Neural progenitor cell (in vitro differentiated cells): ENCODE data around the gene SPOCK1.

ENCODE experiments used
- CTCF ChIP-seq: fragments of 200-600 bp; sonication (generic); IDR thresholded peaks from 2 replicates; pipeline ENCODE4 v1.5.1; 2017; ENCODE audit warnings: antibody characterized with exemption, mild to moderate bottlenecking
- EZH2phosphoT487 ChIP-seq: fragments of 200-600 bp; sonication (generic); IDR thresholded peaks from 2 replicates; pipeline ENCODE4 v1.6.1; 2017; ENCODE audit warnings: antibody characterized with exemption

DNA sequence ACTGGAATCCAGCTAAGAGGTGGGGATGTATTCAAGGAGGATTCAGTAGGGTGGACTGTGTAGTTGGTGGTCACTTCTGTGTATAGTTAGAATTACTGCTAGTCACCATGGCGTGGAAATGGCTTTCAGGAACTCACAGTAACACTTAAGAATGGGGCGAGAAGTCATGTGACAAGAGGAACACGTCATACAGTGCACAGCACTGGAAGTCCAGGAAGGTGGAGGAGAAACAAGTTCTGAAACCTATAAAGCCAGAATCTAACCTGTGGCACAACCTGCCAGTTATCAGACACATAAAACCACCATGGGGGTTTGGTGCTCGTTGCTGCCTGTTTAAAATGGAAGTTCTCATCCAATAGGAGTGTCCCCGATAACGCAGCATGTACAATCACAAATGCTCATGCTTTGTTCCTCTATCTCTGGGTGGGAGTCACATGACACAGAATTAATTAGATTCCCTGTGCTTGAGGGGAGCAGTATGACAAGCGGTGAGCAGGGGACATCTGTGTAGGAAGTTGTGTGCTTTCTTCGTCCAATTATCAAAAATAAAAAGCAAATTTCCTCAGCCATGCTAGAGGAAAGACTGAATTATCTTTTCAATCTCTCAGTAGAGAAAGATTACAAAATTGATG is 193.0 kb downstream of the SPOCK1 start:
- TF ChIP-seq CTCF (no peak), EZH2phosphoT487 (no peak)
